ENCODE results near the gene ZNF385A.

GRCh38 chr12:54430471-54431069 is 46.0 kb upstream of the ZNF385A start:
- TF ChIP-seq CTCF (IDR thresholded peaks at IDR 0.05; ENCODE audit: extremely low read depth in 1 of 2, insufficient read depth in 1 of 2, low read depth in 1 of 2, low read length in 2 of 2) (no peak), MYC (IDR thresholded peaks at IDR 0.05; ENCODE audit: low read depth, low read length) (no peak), JUN (IDR thresholded peaks at IDR 0.05; ENCODE audit: borderline replicate concordance, insufficient read depth, insufficient read length, low read depth) (no peak), POLR2A (IDR thresholded peaks at IDR 0.05; ENCODE audit: low read depth, low read length) (no peak), EZH2 (IDR thresholded peaks at IDR 0.05; ENCODE audit: borderline replicate concordance, low read depth, low read length, severe bottlenecking) (no peak), MAX (IDR thresholded peaks at IDR 0.05; ENCODE audit: insufficient read depth, insufficient read length) (no peak), GATA2 (IDR thresholded peaks at IDR 0.05; ENCODE audit: insufficient read depth, insufficient read length, low read depth, low read length) (no peak)

All from endothelial cell of umbilical vein (primary cell).